Endothelial cell (in vitro differentiated cells): ENCODE measurements around the gene ARPC4. TPM values are rescaled to one million over a fixed set of nuclear protein-coding genes. Genes with fewer than 3 reads are reported as not detected.

ENCODE experiments used
- DNase-seq: peaks from one replicate; pipeline ENCODE4 v3.0.0; 2021; ENCODE audit warnings: low spot score
- H3K27ac Mint-ChIP-seq: one replicate; pipeline ENCODE4 v1.8.0; 2021; ENCODE audit warnings: mixed read lengths, inconsistent platforms; ENCODE audit not compliant: unreplicated experiment
- H3K27me3 Mint-ChIP-seq: one replicate; pipeline ENCODE4 v1.8.0; 2021; ENCODE audit warnings: mild to moderate bottlenecking, moderate library complexity, mixed read lengths, inconsistent platforms; ENCODE audit not compliant: unreplicated experiment
- H3K36me3 Mint-ChIP-seq: one replicate; pipeline ENCODE4 v1.8.0; 2021; ENCODE audit warnings: mild to moderate bottlenecking, low read depth, mixed read lengths, inconsistent platforms; ENCODE audit not compliant: unreplicated experiment
- H3K4me1 Mint-ChIP-seq: one replicate; pipeline ENCODE4 v1.8.0; 2021; ENCODE audit warnings: mild to moderate bottlenecking, mixed read lengths, inconsistent platforms; ENCODE audit not compliant: unreplicated experiment
- H3K4me3 Mint-ChIP-seq: one replicate; pipeline ENCODE4 v1.8.0; 2021; ENCODE audit warnings: mild to moderate bottlenecking, mixed read lengths, inconsistent platforms; ENCODE audit not compliant: unreplicated experiment
- H3K9me3 Mint-ChIP-seq: one replicate; pipeline ENCODE4 v1.8.0; 2021; ENCODE audit warnings: mixed read lengths, inconsistent platforms; ENCODE audit not compliant: unreplicated experiment
- CTCF ChIP-seq: fragments of 200-600 bp; sonication (generic); IDR thresholded peaks from one replicate; pipeline ENCODE4 v1.5.0; 2021; ENCODE audit warnings: antibody characterized with exemption; ENCODE audit not compliant: unreplicated experiment
- total RNA-seq: library from RNA; stranded (reverse); fragmentation: NEBNext Ultra II Directional; extraction: Animal tissue kit (Norgen Biotek cat#: 25700); gene quantifications from one replicate; pipeline ENCODE4 v1.2.1, GENCODE V29; 2021; ENCODE audit not compliant: unreplicated experiment

Gene ARPC4
- total RNA-seq, 1 donor from 2014 or later, result 203 TPM

GRCh38 chr3:9762871-9763270 lies 30.0 kb upstream of the ARPC4 start:
- H3K27ac Mint-ChIP-seq, result no peak overlapping the region
- H3K4me3 Mint-ChIP-seq, result no peak overlapping the region
- DNase-seq, result no peak
- peaks cover 12% of the 10 kb centered on the region for H3K4me1 Mint-ChIP-seq
- peaks cover 6% of the 10 kb centered on the region for H3K27me3 Mint-ChIP-seq
- no peaks in the 10 kb centered on the region for H3K9me3 Mint-ChIP-seq
- peaks cover 30% of the 10 kb centered on the region for H3K36me3 Mint-ChIP-seq
- TF ChIP-seq CTCF, result no peak

GRCh38 chr3:9765865-9766264 lies 27.0 kb upstream of the ARPC4 start:
- TF ChIP-seq CTCF, result no peak
- peaks cover 9% of the 10 kb centered on the region for H3K36me3 Mint-ChIP-seq
- no peak for DNase-seq
- peaks cover 10% of the 10 kb centered on the region for H3K27me3 Mint-ChIP-seq
- no peak overlapping the region for H3K27ac Mint-ChIP-seq
- no peaks in the 10 kb centered on the region for H3K9me3 Mint-ChIP-seq
- peaks cover 23% of the 10 kb centered on the region for H3K4me1 Mint-ChIP-seq
- no peak overlapping the region for H3K4me3 Mint-ChIP-seq

GRCh38 chr3:9767418-9767817 lies 25.5 kb upstream of the ARPC4 start:
- H3K4me1 Mint-ChIP-seq, result peaks cover 27% of the 10 kb centered on the region
- peak overlapping the region; percentile 47 for H3K4me3 Mint-ChIP-seq
- peaks cover 10% of the 10 kb centered on the region for H3K27me3 Mint-ChIP-seq
- H3K27ac Mint-ChIP-seq, result no peak overlapping the region
- no peak for TF ChIP-seq CTCF
- no peak for DNase-seq
- peaks cover 7% of the 10 kb centered on the region for H3K36me3 Mint-ChIP-seq
- no peaks in the 10 kb centered on the region for H3K9me3 Mint-ChIP-seq

GRCh38 chr3:9768141-9768775 lies 24.6 kb upstream of the ARPC4 start:
- Mint-ChIP-seq H3K4me3 (peak overlapping the region; percentile 47), H3K4me1 (peaks cover 30% of the 10 kb centered on the region), H3K36me3 (peaks cover 7% of the 10 kb centered on the region), H3K9me3 (no peaks in the 10 kb centered on the region), H3K27me3 (peaks cover 10% of the 10 kb centered on the region), H3K27ac (no peak overlapping the region)
- TF ChIP-seq CTCF, result no peak
- DNase-seq, result no peak

GRCh38 chr3:9769012-9769411 lies 23.9 kb upstream of the ARPC4 start:
- Mint-ChIP-seq H3K4me1 (peaks cover 30% of the 10 kb centered on the region), H3K4me3 (peak overlapping the region; percentile 49), H3K27me3 (peaks cover 10% of the 10 kb centered on the region), H3K36me3 (peaks cover 7% of the 10 kb centered on the region), H3K27ac (no peak overlapping the region), H3K9me3 (no peaks in the 10 kb centered on the region)
- TF ChIP-seq CTCF, result no peak
- DNase-seq, result no peak
